Immature natural killer cell (primary cell): ENCODE measurements around the gene TRIO. TPM values are rescaled to one million over a fixed set of nuclear protein-coding genes. Genes with fewer than 3 reads are reported as not detected.
"Not testable (repeated sequence)": the region's sequence is repeated elsewhere in the genome, so short reads cannot be mapped to it uniquely, and the experiment has no call there.

Source experiments
- DNase-seq, 3 donors: peaks; one replicate each; pipeline ENCODE4 v3.0.0; 2022; ENCODE audit warnings: mixed read lengths in 1 of 3
- H3K27ac Mint-ChIP-seq, 6 donors: one replicate each; pipeline ENCODE4 v1.8.0; 2020; ENCODE audit warnings: mixed read lengths in 6 of 6, mild to moderate bottlenecking in 5 of 6, inconsistent platforms in 4 of 6, moderate library complexity in 3 of 6
- H3K27me3 Mint-ChIP-seq, 3 donors: one replicate each; pipeline ENCODE4 v1.8.0; 2020 to 2021; ENCODE audit warnings: low read depth in 3 of 3, mild to moderate bottlenecking in 3 of 3, mixed read lengths in 3 of 3, moderate library complexity in 3 of 3, inconsistent platforms in 1 of 3
- H3K36me3 Mint-ChIP-seq, 3 donors: one replicate each; pipeline ENCODE4 v1.8.0; 2020; ENCODE audit warnings: mixed read lengths in 3 of 3, inconsistent platforms in 2 of 3, mild to moderate bottlenecking in 2 of 3
- H3K4me1 Mint-ChIP-seq, 2 donors: one replicate each; pipeline ENCODE4 v1.8.0; 2020; ENCODE audit warnings: inconsistent platforms in 2 of 2, mild to moderate bottlenecking in 2 of 2, mixed read lengths in 2 of 2, moderate library complexity in 1 of 2
- H3K4me3 Mint-ChIP-seq, 5 donors: one replicate each; pipeline ENCODE4 v1.8.0; 2020; ENCODE audit warnings: mild to moderate bottlenecking in 5 of 5, mixed read lengths in 5 of 5, inconsistent platforms in 3 of 5, moderate library complexity in 3 of 5
- H3K9me3 Mint-ChIP-seq, 6 donors: one replicate each; pipeline ENCODE4 v1.8.0; 2020; ENCODE audit warnings: mild to moderate bottlenecking in 6 of 6, mixed read lengths in 6 of 6, inconsistent platforms in 4 of 6, moderate library complexity in 3 of 6
- polyA plus RNA-seq, 3 donors: library from polyadenylated mRNA; unstranded; fragments of 300-500 nt; fragmentation: Illumina TruSeq; gene quantifications; one replicate each; pipeline ENCODE4 v1.2.3, GENCODE V29; 2021

The TRIO gene
- polyA plus RNA-seq, 3 donors from 2014 or later = 0.70 to 2.3 (median 1.2) TPM

DNA sequence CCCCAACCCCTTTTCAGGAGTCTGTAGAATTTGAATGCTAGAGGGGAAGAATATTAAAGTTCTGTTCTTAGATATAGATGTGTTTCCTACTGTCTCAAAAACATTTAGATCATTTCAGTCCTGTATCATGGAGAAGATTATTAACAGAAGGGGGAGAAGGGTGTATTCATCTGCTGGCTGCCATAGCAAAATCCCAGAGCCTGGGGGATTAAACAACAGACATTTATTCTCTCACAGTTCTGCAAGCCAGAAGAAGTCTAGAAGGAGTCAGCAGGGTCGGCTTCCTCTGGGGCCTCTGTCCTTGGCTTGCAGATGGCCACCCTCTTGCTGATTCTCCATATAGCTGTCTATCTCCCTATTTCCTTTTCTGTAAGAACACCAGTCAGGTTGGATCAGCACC is 288.4 kb downstream of the TRIO start:
- peaks cover 0 to 5% (median 2%) of the 10 kb centered on the region in 3 donors for H3K27me3 Mint-ChIP-seq
- no peak overlapping the region for H3K27ac Mint-ChIP-seq
- H3K36me3 Mint-ChIP-seq = peaks cover 0 to 4% (median 0%) of the 10 kb centered on the region in 3 donors
- DNase-seq = no peak
- H3K4me3 Mint-ChIP-seq = no peak overlapping the region
- H3K4me1 Mint-ChIP-seq = no peaks in the 10 kb centered on the region
- H3K9me3 Mint-ChIP-seq = peaks cover 0 to 2% (median 0%) of the 10 kb centered on the region in 6 donors

DNA sequence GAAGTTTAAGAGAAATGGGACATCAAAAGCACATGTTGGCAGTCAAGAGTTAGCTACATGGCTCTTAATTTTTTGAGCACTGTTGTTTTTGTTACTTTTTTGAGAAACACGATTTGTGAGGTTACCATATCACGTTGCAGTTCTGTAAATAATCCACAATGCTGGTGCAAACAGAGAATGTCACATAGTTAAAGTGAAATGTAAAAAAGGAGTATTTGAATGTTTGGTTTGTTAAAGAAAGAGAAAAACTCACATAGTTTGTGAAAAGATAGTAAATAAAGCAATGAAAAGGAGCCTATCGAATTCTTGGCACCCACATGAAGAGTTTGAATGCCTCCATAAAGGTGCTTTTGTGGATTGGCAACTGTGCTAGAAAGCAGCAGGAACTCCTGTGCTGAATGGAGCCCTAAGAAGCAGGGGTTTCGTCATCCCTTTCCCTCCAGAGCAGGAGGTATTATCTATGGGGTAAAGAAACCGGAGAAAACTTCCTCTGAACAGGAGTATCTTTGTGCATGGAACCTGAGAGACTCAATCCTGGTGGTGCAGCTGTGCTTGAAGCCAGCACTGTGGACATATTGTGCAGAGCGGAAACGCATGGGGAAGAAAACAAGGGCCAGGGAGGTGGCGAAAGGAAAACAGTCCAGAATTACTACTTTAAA is 289.9 kb downstream of the TRIO start:
- Mint-ChIP-seq H3K9me3 (peaks cover 0 to 2% (median 0%) of the 10 kb centered on the region in 6 donors), H3K36me3 (peaks cover 2 to 6% (median 3%) of the 10 kb centered on the region in 3 donors), H3K27me3 (peaks cover 0 to 5% (median 2%) of the 10 kb centered on the region in 3 donors), H3K4me1 (no peaks in the 10 kb centered on the region), H3K4me3 (no peak overlapping the region), H3K27ac (no peak overlapping the region)
- DNase-seq = no peak

DNA sequence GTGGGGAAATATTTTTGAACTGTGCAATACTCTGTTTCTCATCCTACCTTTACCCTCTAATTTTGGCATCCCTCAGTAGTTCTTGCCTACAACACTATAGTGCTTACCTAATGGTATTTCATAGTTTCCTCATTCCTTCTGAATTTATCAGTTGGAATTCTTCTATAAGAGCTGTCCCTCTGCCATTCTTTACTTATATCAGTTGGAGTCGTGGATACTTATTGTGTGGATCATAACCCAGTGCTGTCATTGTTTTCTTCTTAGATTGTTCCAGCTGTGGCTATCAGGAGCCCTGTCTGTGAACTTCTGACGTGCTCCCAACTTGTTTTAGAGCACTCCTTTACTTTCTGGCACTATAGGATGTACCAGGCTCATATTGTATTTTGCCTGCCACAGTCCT is 292.3 kb downstream of the TRIO start:
- Mint-ChIP-seq H3K9me3 (peaks cover 0 to 2% (median 0%) of the 10 kb centered on the region in 6 donors), H3K36me3 (peaks cover 7 to 13% (median 9%) of the 10 kb centered on the region in 3 donors), H3K4me1 (no peaks in the 10 kb centered on the region), H3K27me3 (peaks cover 0 to 2% (median 2%) of the 10 kb centered on the region in 3 donors), H3K4me3 (no peak overlapping the region), H3K27ac (no peak overlapping the region)
- DNase-seq = no peak

- H3K4me1 Mint-ChIP-seq, DNase-seq, H3K9me3 Mint-ChIP-seq, H3K27me3 Mint-ChIP-seq, H3K4me3 Mint-ChIP-seq, H3K27ac Mint-ChIP-seq: not testable (repeated sequence)
- H3K36me3 Mint-ChIP-seq = peaks cover 7 to 13% (median 9%) of the 10 kb centered on the region in 3 donors
These were observed 293.0 kb downstream of the TRIO start for GRCh38 chr5:14436122-14436521.

GRCh38 chr5:14436801-14437542 is 293.8 kb downstream of the TRIO start:
- H3K4me3 Mint-ChIP-seq = no peak overlapping the region
- peaks cover 0 to 2% (median 0%) of the 10 kb centered on the region in 6 donors for H3K9me3 Mint-ChIP-seq
- DNase-seq = no peak
- H3K27me3 Mint-ChIP-seq = peaks cover 0 to 2% (median 2%) of the 10 kb centered on the region in 3 donors
- H3K27ac Mint-ChIP-seq = no peak overlapping the region
- no peaks in the 10 kb centered on the region for H3K4me1 Mint-ChIP-seq
- peaks cover 7 to 13% (median 9%) of the 10 kb centered on the region in 3 donors for H3K36me3 Mint-ChIP-seq

DNA sequence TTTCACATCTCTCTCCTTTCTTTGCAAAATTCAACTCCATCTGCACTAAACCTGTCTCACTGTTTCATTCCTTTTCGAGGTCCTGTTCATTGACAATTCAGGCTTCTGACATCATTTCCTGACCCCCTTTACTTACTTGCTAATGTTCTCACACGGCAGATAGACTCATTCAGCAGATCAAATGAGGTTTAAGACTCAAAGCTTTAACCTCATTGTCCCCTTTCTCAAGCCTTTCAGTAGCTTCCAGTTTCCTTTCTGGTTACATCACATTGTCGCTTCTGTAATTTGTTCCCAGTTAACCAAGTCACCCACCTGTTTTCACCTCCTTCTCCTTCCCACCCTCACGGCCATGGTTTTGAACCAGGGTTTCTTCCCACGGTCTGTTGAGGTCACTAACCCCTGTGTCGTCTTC is 295.1 kb downstream of the TRIO start:
- no peak for DNase-seq
- Mint-ChIP-seq H3K27ac (no peak overlapping the region), H3K9me3 (peaks cover 0 to 2% (median 0%) of the 10 kb centered on the region in 6 donors), H3K4me1 (no peaks in the 10 kb centered on the region), H3K4me3 (no peak overlapping the region), H3K36me3 (peaks cover 7 to 13% (median 9%) of the 10 kb centered on the region in 3 donors), H3K27me3 (peaks cover 0 to 2% (median 0%) of the 10 kb centered on the region in 3 donors)

DNA sequence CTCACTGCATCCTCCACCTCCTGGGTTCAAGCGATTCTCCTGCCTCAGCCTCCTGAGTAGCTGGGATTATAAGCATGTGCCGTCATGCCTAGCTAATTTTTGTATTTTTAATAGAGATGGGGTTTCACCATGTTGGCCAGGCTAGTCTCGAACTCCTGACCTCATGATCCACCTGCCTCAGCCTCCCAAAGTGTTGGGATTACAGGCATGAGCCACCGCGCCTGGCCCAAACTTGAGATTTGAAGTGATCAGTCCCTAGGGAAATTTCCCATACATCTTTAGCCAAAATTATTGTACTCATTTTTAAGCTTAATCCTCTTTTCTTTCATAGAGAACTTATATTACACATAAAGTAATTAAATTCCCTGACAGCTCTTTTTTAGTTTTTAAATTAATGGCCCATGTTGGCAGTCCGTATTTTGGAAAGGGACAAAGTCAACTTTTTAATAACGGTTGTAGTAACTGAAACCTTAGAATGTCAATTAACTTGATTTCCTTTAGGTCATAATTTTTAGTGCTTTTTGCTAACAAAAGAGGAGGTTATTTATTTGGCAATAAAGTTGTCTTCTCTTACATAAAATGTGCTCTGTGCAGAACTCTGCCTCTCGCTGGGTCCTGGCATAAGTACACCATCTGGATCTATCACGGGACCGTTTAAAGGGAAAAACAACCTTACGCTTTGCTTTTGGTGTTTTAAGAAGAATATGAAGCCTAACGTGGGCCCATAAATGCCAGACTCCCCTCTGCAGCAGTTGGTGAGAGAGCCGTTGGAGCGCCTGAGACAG is 296.1 kb downstream of the TRIO start:
- no peaks in the 10 kb centered on the region for H3K4me1 Mint-ChIP-seq
- no peak overlapping the region for H3K4me3 Mint-ChIP-seq
- no peak for DNase-seq
- H3K27ac Mint-ChIP-seq = no peak overlapping the region
- peaks cover 7 to 13% (median 9%) of the 10 kb centered on the region in 3 donors for H3K36me3 Mint-ChIP-seq
- H3K9me3 Mint-ChIP-seq = peaks cover 0 to 2% (median 0%) of the 10 kb centered on the region in 6 donors
- H3K27me3 Mint-ChIP-seq = peaks cover 0 to 2% (median 0%) of the 10 kb centered on the region in 3 donors

DNA sequence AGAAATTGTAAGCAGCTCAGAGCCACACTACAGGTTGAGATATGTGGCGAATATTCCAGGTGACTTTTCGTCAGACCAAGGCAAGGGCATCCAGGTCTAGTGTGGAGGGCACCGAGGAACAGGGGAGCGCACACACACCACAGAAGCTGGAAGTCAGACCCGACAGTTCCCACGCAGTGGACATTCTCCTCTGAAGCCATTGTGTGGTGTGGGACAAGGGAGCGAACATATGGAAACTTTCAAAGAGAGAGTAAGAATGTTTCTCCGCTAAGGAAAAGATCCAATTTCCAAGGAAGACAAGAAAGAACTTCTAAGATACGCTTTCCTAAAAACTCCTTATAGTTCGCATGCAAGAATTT is 297.1 kb downstream of the TRIO start:
- Mint-ChIP-seq H3K27me3 (peaks cover 0 to 2% (median 0%) of the 10 kb centered on the region in 3 donors), H3K36me3 (peaks cover 7 to 13% (median 9%) of the 10 kb centered on the region in 3 donors), H3K9me3 (no peaks in the 10 kb centered on the region), H3K4me3 (no peak overlapping the region), H3K4me1 (no peaks in the 10 kb centered on the region), H3K27ac (no peak overlapping the region)
- DNase-seq = no peak

- Mint-ChIP-seq H3K36me3 (peaks cover 7 to 13% (median 9%) of the 10 kb centered on the region in 3 donors), H3K9me3 (no peaks in the 10 kb centered on the region), H3K27me3 (no peaks in the 10 kb centered on the region), H3K27ac (no peak overlapping the region), H3K4me3 (no peak overlapping the region), H3K4me1 (no peaks in the 10 kb centered on the region)
- DNase-seq = no peak
These were observed 297.7 kb downstream of the TRIO start for GRCh38 chr5:14440582-14441431.

DNA sequence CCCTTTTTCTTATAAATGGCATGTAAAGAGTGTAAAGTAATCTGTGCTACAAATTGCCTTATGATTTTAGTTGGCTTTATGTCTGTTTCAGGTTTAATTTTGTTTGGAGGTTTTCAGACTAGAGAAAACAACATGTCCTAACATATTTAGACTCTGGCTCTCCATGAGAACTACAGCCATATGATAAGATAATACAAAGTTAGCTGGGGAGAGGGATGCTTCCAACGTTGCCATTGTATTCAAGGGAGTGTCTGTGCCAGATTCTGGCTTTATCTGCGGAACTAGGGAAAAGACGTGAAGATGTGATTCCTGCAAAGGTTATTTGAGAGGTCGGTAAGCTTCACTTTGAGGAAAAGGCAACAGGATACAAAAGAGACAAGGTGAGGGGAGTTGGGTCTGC is 298.5 kb downstream of the TRIO start:
- no peak for DNase-seq
- H3K27ac Mint-ChIP-seq = no peak overlapping the region
- H3K9me3 Mint-ChIP-seq = no peaks in the 10 kb centered on the region
- H3K27me3 Mint-ChIP-seq = no peaks in the 10 kb centered on the region
- peaks cover 7 to 13% (median 9%) of the 10 kb centered on the region in 3 donors for H3K36me3 Mint-ChIP-seq
- H3K4me3 Mint-ChIP-seq = no peak overlapping the region
- H3K4me1 Mint-ChIP-seq = no peaks in the 10 kb centered on the region

GRCh38 chr5:14442536-14442935 is 299.4 kb downstream of the TRIO start:
- DNase-seq = no peak
- Mint-ChIP-seq H3K4me1 (no peaks in the 10 kb centered on the region), H3K4me3 (no peak overlapping the region), H3K27me3 (no peaks in the 10 kb centered on the region), H3K27ac (no peak overlapping the region), H3K36me3 (peaks cover 7 to 9% (median 9%) of the 10 kb centered on the region in 3 donors), H3K9me3 (no peaks in the 10 kb centered on the region)

DNA sequence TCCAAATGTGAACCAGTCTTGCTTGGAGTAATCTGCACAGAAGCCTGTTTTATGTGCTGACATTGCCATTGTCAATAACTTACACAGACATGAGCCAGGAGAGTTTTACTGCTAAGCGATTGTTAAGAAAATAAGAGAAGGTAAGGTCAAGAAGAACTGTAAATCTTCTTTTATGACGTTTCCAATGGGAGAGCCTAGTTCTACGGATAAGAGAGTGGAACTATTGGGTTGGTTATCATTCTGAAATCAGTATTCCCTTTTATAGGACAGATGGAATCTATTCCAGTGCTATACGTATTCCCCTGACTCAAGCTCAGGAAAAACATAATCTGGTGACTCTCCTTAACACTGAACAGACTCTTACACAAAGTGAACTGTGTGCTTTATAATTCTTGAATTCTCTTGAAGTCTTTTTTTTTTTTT is 300.5 kb downstream of the TRIO start:
- peaks cover under 1 to 2% (median under 1%) of the 10 kb centered on the region in 3 donors for H3K36me3 Mint-ChIP-seq
- no peaks in the 10 kb centered on the region for H3K4me1 Mint-ChIP-seq
- H3K4me3 Mint-ChIP-seq = no peak overlapping the region
- no peak for DNase-seq
- no peak overlapping the region for H3K27ac Mint-ChIP-seq
- H3K27me3 Mint-ChIP-seq = no peaks in the 10 kb centered on the region
- no peaks in the 10 kb centered on the region for H3K9me3 Mint-ChIP-seq

- H3K36me3 Mint-ChIP-seq = no peaks in the 10 kb centered on the region
- no peaks in the 10 kb centered on the region for H3K27me3 Mint-ChIP-seq
- no peaks in the 10 kb centered on the region for H3K9me3 Mint-ChIP-seq
- no peaks in the 10 kb centered on the region for H3K4me1 Mint-ChIP-seq
- DNase-seq = no peak
- no peak overlapping the region for H3K27ac Mint-ChIP-seq
- no peak overlapping the region for H3K4me3 Mint-ChIP-seq
These were observed 301.0 kb downstream of the TRIO start for GRCh38 chr5:14444161-14444560.
